Type B pancreatic cell (in vitro differentiated cells): ENCODE results near the gene PDCD4. TPM values are rescaled to one million over a fixed set of nuclear protein-coding genes. Genes with fewer than 3 reads are reported as not detected.

Experiments used
- DNase-seq: peaks from one replicate; pipeline ENCODE4 v3.0.0; 2021; ENCODE audit warnings: mixed read lengths; ENCODE audit not compliant: unreplicated experiment; ENCODE audit errors: extremely low spot score
- H3K27ac Mint-ChIP-seq: 2 replicates; pipeline ENCODE4 v1.8.0; 2021; ENCODE audit warnings: mild to moderate bottlenecking, mixed read lengths
- H3K27me3 Mint-ChIP-seq: 2 replicates; pipeline ENCODE4 v1.8.0; 2021; ENCODE audit warnings: mixed read lengths
- H3K36me3 Mint-ChIP-seq: 2 replicates; pipeline ENCODE4 v1.8.0; 2021; ENCODE audit warnings: mixed read lengths
- H3K4me1 Mint-ChIP-seq: one replicate; pipeline ENCODE4 v1.8.0; 2021; ENCODE audit warnings: mixed read lengths; ENCODE audit not compliant: unreplicated experiment
- H3K4me3 Mint-ChIP-seq: 2 replicates; pipeline ENCODE4 v1.8.0; 2021; ENCODE audit warnings: mild to moderate bottlenecking, mixed read lengths
- H3K9me3 Mint-ChIP-seq: 2 replicates; pipeline ENCODE4 v1.8.0; 2021; ENCODE audit warnings: mixed read lengths
- total RNA-seq: library from RNA; stranded (reverse); gene quantifications from 2 replicates; pipeline ENCODE4 v1.2.1, GENCODE V29; 2021; ENCODE audit warnings: low replicate concordance
- TF ChIP-seq, protein P1 (sequence below): fragments of 200-600 bp; sonication (generic); conservative IDR thresholded peaks from 2 replicates; pipeline ENCODE4 v1.5.0; 2021; ENCODE audit warnings: antibody characterized with exemption, mild to moderate bottlenecking

Gene PDCD4
- total RNA-seq, 1 donor from 2014 or later = 122 TPM

DNA sequence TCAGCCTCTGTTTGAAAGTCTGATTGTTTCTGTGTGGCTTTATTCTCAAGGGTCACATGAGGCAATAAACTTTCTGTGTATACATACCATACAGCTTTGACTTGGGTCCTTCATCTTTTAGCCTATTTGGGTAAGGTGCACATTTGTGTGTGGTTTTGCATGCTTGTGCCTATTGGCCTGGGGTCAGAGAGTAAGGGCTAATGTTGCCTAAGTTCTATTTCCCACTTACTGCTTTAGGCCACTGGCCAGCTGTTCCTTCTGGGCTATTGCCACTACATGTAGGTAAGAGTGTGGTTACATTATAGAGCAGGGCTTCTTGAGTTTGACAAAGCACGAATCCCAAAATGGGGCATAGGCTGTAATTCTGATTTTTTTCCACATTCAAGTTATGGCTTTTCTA lies 25.5 kb downstream of the PDCD4 start:
- H3K4me1 Mint-ChIP-seq = peaks cover 9% of the 10 kb centered on the region
- no peaks in the 10 kb centered on the region for H3K9me3 Mint-ChIP-seq
- H3K36me3 Mint-ChIP-seq = peaks cover 35% of the 10 kb centered on the region
- TF ChIP-seq, protein P1, sequence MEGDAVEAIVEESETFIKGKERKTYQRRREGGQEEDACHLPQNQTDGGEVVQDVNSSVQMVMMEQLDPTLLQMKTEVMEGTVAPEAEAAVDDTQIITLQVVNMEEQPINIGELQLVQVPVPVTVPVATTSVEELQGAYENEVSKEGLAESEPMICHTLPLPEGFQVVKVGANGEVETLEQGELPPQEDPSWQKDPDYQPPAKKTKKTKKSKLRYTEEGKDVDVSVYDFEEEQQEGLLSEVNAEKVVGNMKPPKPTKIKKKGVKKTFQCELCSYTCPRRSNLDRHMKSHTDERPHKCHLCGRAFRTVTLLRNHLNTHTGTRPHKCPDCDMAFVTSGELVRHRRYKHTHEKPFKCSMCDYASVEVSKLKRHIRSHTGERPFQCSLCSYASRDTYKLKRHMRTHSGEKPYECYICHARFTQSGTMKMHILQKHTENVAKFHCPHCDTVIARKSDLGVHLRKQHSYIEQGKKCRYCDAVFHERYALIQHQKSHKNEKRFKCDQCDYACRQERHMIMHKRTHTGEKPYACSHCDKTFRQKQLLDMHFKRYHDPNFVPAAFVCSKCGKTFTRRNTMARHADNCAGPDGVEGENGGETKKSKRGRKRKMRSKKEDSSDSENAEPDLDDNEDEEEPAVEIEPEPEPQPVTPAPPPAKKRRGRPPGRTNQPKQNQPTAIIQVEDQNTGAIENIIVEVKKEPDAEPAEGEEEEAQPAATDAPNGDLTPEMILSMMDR = no peak
- no peaks in the 10 kb centered on the region for H3K27me3 Mint-ChIP-seq
- no peak for DNase-seq
- H3K4me3 Mint-ChIP-seq = no peak overlapping the region
- no peak overlapping the region for H3K27ac Mint-ChIP-seq

DNA sequence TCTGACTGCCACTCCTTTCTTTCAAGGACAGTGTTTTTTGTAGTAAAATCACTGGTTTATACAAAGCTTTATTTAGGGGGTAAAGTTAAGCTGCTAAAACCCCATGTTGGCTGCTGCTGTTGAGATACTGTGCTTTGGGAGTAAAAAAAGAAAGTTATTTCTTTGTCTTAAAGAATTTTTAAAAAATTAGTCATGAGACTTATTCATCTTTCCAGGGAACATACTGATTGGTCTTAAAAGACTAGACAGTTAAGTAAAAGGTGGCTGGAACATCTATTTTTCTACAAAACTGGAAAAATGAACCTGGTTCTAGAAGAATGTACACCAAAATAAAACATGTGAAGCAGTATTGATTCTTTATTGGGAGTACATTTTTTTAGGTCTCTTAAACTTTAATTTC lies 26.7 kb downstream of the PDCD4 start:
- H3K4me3 Mint-ChIP-seq = no peak overlapping the region

DNA sequence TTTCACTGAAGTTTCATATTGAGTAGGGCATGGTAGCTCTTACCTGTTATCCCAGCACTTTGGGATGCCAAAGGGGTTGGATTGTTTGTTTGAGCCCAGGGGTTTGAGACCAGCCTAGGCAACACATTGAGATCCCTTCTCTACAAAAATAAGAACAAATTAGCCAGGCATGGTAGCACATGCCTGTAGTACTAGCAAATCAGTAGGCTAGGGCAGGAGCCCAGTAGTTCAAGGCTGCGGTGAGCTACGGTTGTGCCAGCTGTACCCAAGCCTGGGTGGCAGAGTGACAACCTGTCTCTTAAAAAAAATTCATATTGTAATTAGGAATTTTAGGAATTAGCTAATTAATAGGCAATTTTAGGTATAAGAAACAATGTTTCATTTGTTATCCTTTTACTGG lies 29.3 kb downstream of the PDCD4 start:
- Mint-ChIP-seq H3K4me3 (no peak overlapping the region), H3K27ac (no peak overlapping the region)
- TF ChIP-seq, protein P1 = no peak

More for the DNA sequence above, 26.7 kb downstream of the PDCD4 start:
- H3K4me1 Mint-ChIP-seq = peaks cover 7% of the 10 kb centered on the region
- H3K9me3 Mint-ChIP-seq = no peaks in the 10 kb centered on the region
- no peaks in the 10 kb centered on the region for H3K27me3 Mint-ChIP-seq
- H3K36me3 Mint-ChIP-seq = peaks cover 44% of the 10 kb centered on the region
- TF ChIP-seq, protein P1 = no peak
- no peak overlapping the region for H3K27ac Mint-ChIP-seq
- DNase-seq = no peak

DNA sequence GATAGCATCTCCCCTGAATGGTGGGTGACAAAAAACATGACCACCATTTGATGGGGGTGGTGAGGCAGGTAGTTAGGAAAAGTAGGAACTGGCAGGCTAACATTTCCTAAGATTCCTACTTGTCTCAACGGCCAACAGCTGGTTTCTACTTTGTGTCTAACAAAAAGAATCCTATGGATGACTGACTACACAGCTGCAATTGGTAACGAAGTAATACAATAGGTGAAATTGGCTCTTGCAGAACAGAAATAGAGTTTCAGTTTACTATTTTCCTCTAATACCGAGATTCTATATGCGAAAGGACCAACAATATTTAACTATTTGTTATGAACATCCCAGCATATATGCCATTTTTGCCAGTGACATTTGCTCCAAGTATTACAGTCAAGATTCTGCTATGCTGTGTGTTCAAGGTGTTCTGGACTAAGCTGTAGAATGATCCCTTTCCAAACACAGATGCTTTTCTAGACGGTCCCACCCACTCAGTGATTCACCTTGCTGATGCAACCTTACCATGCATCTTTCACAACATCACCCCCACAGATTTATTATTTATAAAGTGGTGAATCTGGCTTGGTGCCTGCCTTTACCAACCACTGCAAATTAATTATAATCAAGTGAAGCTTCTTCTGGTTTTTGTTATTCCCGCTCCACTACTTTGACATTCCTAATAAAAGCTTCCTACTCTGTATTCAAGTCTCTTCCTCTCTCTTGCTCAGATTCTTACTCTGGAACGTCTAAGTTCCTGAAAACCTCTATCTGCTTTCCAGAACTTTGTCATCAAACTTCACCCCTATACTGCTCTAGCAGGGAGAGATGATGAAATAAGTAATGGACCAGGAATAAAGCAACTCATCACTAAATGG lies 30.5 kb downstream of the PDCD4 start:
- TF ChIP-seq, protein P1 = no peak
- no peak for DNase-seq
- H3K36me3 Mint-ChIP-seq = peaks cover 40% of the 10 kb centered on the region
- no peaks in the 10 kb centered on the region for H3K9me3 Mint-ChIP-seq
- peak overlapping the region; percentile 34 for H3K27ac Mint-ChIP-seq
- H3K4me3 Mint-ChIP-seq = no peak overlapping the region
- H3K4me1 Mint-ChIP-seq = no peaks in the 10 kb centered on the region
- H3K27me3 Mint-ChIP-seq = no peaks in the 10 kb centered on the region

More for the DNA sequence above, 29.3 kb downstream of the PDCD4 start:
- no peaks in the 10 kb centered on the region for H3K9me3 Mint-ChIP-seq
- DNase-seq = no peak
- H3K4me1 Mint-ChIP-seq = peaks cover 4% of the 10 kb centered on the region
- peaks cover 45% of the 10 kb centered on the region for H3K36me3 Mint-ChIP-seq
- no peaks in the 10 kb centered on the region for H3K27me3 Mint-ChIP-seq

DNA sequence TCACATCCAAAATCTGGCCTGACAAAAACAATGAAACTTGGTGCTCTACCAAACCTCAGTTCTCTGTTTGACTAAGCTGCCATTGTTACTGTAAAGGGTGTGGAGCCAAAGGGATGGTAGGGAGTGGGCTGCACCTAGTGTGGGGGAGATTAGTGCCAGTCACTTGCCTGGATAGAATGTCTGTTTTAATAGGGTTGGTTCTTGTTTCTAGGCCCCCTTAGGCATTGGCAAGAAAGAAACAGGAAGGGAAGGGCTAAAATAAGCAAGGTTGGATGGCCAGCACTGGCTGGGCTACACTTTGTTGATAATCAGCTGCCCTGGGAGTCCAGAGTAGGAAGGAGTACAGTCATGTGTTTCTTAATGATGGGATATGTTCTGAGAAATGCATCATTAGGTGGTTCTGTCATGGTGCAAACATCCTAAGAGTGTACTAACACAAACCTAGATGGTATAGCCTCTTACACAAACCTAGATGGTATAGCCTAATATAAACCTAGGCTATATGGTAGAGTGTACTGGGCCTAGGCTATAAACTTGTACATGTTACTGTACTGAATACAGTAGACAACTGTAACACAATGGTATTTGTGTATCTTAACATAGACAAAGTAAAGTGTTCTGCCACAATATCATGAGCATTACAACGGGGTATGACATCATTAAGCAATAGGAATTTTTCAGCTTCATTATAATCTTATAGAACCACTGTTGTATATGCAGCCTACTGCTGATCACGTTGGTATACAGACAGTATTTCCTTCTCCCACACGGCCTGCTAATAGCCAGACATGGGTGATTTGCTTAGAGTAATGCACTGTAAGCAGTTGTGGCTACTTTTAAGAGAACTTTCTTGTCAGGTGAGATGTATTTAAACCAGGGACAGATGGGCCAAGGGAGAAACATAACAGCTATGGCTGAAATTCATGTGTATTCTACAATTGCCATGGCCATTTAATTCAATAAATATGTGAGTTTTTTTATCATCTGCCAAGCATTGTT lies 31.9 kb downstream of the PDCD4 start:
- Mint-ChIP-seq H3K4me1 (no peaks in the 10 kb centered on the region), H3K4me3 (no peak overlapping the region), H3K36me3 (peaks cover 36% of the 10 kb centered on the region), H3K27ac (no peak overlapping the region), H3K9me3 (no peaks in the 10 kb centered on the region), H3K27me3 (no peaks in the 10 kb centered on the region)
- no peak for DNase-seq
- TF ChIP-seq, protein P1 = no peak
